Non-pigmented ciliary epithelial cell (primary cell): Measurements from ENCODE around the gene CR2.
"Not testable (repeated sequence)": the region's sequence is repeated elsewhere in the genome, so short reads cannot be mapped to it uniquely, and the experiment has no call there.

ENCODE experiments used
- DNase-seq: peaks from one replicate; pipeline ENCODE4 v3.0.0-alpha.2; 2010; ENCODE audit warnings: low read depth

Gene CR2

DNA sequence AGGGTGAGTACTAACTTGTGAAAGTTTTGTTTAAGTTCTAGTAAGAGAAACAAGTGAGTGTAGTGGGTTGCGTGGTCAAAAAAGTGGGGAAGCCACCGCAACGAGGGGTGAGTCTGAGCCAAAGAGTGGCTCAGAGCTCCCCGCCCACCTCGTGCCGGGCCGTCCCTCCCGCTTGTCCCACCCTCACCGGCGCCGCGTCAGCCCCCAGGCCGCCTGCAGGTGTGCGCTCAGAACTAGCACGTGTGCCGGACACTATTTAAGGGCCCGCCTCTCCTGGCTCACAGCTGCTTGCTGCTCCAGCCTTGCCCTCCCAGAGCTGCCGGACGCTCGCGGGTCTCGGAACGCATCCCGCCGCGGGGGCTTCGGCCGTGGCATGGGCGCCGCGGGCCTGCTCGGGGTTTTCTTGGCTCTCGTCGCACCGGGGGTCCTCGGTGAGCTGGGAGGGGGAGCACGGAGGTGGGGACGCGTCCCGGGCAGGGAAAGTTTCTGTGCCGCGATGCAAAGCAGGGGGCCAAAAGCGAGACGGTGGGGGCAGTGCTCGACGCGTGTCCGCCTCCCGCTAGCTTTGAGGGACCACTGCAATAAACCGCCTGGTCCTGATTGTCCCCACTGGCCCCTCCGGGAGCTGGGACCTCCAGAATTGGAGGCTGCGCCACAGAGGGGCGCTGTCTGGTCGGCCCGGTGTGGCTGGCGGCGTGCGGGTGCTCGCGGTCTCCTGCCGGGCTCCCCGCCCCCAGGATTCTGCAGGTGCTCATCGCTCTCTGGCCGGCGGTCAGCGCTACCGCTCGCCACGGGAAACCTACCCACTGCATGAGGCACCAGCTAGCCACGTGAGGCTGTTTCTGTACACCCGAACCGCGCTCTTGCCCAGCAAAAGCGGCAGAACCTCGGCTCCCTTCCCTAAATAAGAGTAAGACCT, at the start of gene CR2:
Gene CR2 (plus strand): TSS at position 283 of the 919 bp plus-strand sequence. CDS start 91 bp downstream, at position 374.
- no peak for DNase-seq

DNA sequence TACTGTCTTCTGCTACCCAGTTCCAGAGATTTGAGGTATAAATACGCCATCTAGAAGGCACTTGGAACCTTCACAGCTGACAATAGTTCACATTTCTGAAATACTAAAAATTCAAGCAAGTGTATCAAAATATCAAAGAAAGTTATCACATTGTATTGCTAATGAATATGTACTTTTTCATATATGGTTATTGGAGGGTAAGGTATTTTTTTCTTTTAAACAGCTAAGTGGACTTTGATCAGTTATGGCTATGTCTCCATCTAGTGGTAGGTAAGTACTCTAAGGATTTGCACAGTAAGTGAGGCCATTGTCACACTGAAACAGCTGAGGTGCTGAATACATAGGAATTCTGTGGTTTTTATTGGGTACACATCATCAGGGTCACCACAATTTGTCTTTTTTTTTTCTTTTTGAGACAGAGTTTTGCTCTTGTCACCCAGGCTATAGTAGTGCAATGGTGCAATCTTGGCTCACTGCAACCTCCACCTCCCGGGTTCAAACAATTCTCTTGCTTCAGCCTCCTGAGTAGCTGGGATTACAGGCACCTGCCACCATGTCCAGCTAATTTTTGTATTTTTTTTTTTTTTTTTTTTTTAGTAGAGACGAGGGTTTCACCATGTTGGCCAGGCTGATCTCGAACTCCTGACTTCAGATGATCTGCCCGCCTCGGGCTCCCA, 49.1 kb upstream of the CR2 start:
- DNase-seq = no peak

DNA sequence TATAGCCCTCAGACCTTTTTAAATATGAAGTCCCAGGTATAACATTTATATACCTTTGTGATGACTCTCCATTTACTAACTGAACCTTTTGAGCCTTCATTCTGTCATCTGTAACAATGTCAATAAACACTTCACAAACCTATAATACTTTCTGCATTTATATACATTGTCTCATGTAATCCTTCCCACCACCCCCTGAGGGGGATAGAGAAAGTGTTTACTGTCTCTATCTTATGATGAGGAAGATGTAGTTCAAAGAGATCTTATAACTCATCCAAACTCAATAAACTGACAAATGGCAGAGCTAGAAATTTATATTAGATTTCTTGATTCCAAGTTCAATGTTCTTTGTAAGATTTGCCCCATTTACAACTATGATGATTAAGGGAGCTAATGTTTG, 48.3 kb upstream of the CR2 start:
- DNase-seq = no peak

DNA sequence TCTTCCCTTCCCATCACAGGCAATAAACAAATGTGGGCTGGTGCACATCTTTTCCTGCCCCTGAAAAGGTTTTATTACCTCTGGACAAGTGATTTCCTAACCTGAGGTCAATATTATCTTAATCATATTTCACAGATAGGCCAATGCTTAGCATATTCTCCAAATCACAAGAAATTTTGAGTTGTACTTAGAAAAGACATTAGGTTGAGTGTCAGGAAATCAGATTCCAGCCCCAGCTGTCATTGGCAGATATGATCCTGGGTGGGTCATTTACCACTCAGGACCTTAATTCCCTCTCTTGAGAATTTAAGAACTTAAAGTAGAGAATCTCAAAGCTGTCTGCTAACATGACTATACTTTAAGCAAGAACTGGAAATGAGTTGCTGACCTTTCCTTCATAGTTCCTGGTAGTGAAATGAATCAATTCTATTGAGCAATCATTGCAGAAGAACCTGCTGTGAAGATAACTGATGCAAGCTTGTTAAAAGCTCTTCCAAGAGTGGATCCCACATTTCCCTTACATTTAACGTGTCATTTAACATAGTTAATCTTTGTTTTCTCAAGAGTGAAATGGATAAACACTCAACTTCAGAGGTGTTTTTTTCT, 46.4 kb upstream of the CR2 start:
- DNase-seq = no peak

DNA sequence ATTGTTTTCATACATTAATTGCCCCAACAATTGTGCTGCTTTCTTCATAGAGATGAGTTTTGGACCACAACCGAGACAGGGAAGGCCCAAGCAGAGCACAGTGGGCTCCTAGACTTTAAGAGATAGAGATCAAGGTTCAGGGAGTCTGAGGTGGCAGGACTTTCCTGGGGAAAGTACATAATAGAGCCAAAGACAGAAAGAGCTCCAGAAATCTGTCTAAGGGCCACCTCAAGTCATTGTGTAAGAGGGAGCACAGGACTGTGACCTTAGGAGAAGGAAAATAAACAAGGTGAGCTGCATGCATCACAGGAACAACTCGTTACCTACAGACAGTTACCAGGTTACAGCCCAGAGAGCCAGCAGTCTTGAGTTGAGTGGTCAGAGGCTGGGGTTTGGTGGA, 41.3 kb upstream of the CR2 start:
- DNase-seq = no peak

DNA sequence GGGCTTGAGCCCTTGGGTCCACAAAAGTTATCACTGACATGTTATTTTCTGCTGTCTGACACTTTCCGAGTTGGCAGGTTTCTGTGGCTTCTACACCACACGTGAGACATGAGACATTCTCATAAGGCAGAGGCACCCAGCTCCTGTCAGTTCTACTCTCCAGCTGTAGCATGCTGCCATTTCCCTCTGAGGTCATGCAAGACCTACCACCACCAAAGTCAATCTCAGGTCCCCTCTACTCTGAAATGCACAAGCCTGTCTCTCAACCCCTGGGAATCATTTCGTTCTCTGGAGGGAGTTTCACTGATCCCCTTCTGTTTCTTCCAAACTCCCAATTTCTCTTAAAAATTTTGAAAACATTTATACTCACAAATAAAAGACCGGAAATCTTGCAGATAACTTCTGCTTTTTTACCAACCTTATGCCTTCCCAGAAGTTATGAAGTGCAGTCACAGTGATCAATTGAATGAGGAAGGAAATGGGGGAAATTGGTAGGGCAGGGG, 39.5 kb upstream of the CR2 start:
- DNase-seq = no peak

DNA sequence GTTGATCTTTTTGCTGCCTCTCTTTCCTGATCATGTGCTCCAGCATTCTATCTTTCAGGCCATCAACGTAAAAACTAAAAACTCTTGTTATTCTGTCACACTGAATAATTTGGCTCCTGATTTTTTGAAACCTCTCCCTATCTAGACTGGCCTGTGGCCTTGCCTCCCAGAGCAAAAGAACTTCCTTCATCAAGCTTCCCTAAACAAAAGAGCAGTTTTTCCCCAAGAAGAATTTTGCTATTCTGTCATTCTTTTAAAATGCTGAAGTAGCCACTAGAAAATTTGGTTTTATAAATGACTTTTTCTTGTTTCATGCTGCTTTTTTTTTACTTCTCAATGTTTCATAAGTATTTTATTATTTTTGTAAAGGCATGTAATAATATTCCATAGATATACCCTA, 37.1 kb upstream of the CR2 start:
- DNase-seq = no peak

DNA sequence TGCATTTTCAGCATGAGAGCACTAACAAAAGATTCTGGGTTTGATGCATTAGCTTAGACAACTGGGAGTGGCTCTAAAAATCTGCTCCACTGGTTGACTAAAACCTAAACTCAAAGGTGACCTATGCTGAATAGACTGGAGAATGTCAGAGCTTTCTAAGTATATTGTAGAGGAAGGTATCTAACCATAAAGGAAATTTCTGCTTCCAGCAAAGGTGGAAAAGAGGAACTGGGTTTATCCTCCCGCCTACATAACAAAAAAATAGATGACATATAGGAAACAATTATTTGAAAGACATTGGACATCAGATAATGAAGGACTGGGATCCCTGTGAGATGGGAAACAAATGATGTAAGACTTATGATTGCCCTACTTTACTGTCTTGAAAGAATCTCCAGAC, 35.8 kb upstream of the CR2 start:
- DNase-seq = no peak

DNA sequence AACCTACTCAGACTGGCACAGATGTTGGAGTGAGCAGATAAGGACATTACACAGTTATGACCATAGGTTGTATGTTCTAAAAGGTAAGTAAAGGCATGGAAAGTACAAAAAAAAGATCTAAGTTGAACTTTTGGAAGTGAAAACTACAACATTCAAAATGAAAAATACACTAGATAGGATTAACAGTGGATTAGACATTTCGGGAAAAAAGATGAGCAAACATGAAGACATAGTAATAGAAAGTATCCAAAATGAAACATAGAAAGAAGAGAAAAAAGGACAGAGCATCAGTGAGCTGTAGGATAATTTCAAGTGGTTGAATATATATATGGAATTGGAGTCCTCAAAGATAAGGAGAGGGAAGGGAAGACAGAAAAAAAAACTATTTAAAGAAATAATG, 34.0 kb upstream of the CR2 start:
- DNase-seq = no peak

DNA sequence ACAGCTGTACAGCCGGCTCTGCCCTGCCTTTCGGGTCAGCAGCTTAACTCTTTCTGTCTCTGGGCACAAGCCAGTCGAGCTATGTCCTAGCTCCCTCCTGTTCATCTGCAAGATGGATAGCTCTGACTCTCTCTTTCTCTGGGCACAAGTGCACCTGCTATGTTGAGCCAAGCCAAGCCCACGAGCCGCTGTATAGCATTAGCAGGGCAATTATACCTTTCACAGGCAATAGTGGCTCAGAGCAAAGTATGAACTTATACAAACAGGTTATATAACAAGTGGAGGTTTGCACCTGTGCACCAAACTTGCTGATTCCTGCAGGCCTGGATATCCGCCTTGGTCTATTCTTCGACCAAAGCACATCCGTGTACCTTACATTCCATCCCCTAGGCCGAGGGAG, 33.0 kb upstream of the CR2 start:
- no peak for DNase-seq

DNA sequence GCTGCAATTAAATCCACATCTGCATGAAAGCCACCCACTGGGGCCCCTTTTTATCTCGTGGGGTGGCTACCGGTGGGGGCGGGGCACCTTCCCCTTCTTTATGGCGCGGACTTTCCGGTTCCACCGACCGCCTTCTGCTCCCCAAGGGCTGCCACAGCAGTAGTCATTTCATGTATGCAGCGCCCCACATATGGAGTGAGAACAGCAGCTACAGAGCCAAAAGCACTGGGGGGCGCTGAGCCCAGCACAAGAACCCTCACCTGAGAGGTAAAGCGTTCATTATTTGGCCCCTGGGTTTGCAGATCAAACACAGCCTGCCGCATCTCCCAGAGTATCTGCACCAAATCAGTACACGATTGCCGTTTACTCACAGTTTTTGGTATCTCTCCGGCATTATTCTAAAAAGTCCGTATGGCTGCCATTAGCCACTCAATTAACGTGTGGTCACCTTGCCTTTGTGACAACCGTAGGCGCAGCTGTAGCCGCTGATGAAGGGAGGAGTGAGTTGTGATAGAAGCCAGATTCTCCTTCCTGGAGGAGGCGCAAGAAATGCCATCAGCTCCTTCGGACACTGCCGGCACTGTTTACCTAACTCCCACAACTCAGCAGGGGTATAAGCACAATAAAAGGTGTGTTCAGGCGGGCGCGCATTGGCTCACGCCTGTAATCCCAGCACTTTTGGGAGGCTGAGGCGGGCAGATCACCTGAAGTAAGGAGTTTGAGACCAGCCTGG, 30.4 kb upstream of the CR2 start:
- no peak for DNase-seq

DNA sequence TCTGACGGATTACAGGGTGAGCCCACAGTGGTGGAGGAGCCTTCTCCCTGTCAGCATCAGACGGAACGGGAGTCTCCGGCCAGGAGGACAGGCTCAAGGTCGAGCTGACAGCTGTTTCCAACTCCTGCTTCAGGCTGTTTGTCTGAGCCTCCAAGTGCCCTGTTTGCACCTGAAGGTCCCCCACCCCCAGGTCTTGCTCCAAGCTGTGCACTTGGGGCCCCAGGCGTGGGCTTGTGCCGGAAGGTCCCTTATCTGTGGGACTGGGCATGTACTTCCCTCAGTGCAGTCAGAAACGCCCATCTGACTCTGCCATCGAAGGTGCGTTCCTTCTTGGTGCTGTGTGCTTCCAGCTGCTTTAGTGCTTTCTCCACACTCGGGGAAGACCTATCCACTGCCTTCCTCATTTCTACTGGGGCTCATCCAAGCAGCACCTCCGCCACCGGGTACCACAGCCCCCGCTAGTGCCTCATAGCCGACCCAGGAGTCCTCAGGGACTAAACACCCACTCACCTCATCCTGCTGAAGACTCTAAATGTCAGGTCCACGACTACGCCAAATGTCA, 29.5 kb upstream of the CR2 start:
- DNase-seq = no peak

DNA sequence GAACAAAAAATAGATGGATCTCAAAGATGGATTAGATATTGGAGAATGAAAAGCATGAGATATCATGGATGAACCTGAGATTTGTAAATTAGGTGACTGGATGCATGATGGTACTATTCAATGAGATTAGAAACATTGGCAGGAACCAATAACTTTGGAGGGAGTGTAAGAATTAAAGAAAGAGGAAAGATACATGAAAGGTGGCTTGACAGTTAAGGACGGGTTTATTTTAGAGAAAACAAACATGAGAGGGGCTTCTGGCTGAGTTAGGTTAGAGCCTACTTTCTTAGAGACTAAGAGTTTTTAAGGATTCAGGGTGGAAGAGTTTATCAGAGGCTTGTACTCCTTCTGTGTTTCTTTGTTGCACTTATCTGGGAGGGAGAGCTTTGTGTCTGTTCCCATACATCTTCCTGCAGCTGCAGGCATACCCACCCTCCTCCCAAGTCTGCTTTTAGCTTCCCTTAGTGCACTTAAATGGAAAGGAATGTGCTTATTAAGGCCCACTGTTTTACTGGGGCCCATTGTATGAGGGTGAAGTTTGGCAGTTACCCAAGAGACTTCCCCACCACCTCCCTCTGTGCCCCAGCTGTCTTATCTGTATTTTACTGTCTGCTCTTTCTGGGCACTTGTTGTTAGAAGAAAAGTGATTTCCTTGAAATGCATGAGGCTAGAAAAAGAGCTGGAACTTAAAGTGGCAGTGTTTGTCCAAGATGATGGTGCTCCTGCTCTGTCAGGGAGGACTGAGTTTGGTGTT, 26.1 kb upstream of the CR2 start:
- no peak for DNase-seq

DNA sequence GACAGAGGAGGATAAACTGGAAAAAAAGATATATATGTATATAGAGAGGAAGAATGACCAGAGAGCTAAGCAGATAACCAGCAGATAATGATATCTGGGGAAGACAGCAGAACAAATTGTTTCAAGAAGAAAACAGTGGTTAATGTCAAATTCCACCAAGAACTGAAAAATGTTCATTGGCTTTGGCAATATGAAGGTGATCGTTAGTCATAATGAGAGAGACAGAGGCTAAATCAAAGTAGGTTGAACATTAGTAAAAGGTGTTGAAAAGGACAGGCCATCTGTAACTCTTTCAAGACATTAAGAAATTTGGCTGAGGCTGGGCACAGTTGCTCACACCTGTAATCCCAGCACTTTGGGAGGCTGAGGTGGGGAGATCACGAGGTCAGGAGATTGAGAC, 25.3 kb upstream of the CR2 start:
- no peak for DNase-seq

DNA sequence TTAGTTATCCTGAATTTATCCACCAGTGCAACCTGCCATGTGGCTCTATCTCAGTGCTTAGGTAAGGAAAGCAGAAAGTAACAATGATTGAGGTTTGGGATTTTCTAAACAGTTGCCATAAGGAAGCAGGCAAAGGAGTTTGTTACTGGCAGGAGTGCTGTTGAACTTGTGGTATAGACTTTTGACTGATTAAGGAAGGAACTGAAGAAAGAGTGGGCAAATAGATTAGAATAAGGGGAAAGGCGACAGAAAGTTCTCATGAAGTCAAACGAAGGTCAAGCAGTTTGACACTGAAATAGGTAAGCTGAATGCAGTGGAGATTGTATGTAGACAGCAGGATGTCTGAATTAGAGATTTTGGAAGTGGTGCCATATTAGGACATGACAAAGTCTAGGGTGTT, 24.2 kb upstream of the CR2 start:
- no peak for DNase-seq

DNA sequence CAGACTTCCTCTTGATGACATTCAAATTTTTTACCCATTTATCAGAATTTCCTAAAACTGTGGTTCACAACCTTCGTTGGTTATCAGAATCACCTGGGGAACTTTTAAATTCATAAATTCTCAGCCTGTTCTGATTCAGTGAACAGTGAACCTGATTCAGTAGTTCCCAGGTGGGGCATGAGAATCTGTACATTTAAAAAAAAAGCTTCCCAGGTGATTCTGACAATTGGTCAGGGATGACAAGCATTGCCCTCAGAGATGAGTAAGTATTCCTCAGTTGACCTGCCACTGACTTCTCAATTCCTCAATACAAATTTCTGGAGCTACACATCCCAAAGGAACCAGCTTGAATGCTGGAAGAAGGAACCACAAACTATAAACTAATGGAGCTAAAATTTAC, 23.5 kb upstream of the CR2 start:
- no peak for DNase-seq

DNA sequence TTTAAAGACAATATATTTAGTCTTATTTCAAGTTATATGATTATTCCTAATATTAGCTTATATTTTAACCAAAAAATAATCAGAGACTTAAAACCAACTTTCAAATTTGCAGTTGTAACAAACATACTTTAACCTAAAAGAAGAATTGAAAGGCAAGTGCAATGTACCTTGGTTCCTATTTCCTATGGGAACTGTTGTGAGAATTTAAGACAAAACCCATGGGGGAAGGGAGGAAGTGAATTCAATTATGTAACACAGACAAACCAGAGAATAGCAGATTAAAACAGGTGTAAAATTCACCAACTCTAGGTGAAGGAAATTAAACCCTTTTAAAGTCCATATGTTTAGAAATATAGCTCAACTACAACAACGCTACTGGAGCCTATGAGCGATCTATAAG, 22.6 kb upstream of the CR2 start:
- DNase-seq = no peak

DNA sequence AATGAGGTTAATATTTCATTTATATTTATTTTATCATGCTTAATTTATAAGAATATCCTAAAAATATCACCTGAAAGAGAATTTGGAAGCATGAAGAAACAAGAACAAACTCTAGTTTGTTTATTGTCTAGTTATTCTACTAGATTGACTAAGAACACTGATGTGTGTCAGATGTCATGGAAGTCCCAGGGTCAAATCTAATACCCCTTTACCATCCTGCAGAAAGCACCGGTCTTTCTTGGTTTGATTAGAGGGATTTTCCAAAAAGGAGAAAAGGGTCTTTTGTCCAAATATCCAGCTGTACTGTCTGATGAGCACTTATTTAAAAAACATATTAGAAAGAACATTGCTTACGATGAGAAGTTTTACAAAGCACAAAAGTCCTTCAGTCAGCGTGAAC, 20.7 kb upstream of the CR2 start:
- DNase-seq = no peak

DNA sequence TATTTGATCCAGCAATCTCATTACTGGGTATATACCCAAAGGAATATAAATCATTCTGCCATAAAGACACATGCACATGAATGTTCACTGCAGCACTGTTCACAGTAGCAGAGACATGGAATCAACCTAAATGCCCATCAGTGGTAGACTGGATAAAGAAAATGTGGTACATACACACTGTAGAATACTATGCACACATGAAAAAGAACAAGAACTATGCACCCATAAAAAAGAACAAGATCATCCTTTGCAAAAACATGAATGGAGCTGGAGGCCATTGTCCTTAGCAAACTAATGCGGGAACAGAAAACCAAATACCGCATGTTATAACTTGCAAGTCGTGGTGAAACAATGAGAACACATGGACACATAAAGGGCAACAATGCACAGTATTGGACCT, 17.4 kb upstream of the CR2 start:
- not testable (repeated sequence) for DNase-seq

DNA sequence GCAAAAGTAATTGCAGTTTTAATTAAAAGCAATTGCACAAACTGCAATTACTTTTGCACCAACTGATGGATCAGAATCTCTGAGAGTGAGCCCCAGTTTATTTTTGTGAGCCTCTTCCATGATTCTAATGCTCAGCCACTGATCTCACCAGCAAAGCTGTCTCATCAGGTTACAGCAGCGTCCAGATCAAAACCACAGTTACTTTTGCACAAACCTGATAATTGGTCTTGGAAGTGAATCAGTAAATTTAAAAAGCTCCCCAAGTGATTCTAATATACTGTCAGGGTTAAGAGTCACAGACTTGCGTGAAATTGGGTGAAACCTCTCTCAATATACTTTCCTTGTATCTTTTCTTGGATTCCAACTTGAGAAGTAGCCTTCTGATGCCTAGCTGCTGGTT, 13.5 kb upstream of the CR2 start:
- no peak for DNase-seq

DNA sequence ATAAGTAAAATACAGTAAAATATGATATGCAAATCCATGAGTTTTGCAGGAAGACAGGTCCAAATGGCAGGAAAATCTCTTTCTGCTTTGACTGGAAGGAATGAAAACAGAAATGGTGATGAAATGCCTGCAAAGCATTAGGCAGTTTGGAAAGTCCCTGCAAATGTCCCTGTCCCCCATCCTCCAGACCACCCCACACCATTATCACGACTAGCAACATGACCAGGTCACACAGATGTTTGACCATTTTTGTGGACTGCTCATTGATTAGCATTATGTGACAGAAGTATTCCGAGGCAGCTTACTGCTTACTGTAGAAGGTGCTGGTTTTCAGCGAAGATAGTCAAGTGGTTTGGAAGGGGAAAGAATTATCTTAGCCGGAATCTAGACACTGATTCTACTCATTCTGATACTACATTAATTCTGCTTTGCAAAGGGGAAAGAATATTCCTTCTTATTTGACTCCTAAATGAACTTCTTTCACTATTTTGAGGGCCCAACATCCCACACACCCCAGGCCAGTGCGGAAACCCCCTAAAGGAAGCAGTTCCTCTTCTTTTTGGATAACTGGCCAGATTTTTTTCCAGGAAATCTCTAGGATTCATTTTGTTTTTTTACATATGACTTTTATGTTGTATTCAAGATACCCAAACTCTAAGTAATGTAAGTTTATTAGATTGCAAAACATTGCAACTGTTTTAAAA, 9.5 kb upstream of the CR2 start:
- no peak for DNase-seq
